NCI-H2107 treated with DMSO at 0.1 percent for 48 hours (cell line): ENCODE results near the gene LHB.
"Not testable (repeated sequence)": the region's sequence is repeated elsewhere in the genome, so short reads cannot be mapped to it uniquely, and the experiment has no call there.

Experiments
- DNase-seq: peaks from one replicate; lab custom pipeline; 2025; ENCODE audit not compliant: unreplicated experiment; lab: John Stamatoyannopoulos, UW

The LHB gene

GRCh38 chr19:49038557-49039276, 21.8 kb upstream of the LHB start:
- not testable (repeated sequence) for DNase-seq

GRCh38 chr19:49038111-49038510, 21.2 kb upstream of the LHB start:
- not testable (repeated sequence) for DNase-seq

GRCh38 chr19:49036815-49037214, 19.9 kb upstream of the LHB start, which contains the start of gene CGB1:
CGB1 (minus strand) TSS chr19:49036895; CDS start chr19:49036711, 184 bp downstream.
- not testable (repeated sequence) for DNase-seq

- not testable (repeated sequence) for DNase-seq
Observed at GRCh38 chr19:49031642-49032301, 14.9 kb upstream of the LHB start, which contains the start of gene CGB2. CGB2 (plus strand) TSS chr19:49031890; CDS start chr19:49032096, 206 bp downstream.

- DNase-seq = not testable (repeated sequence)
Observed at GRCh38 chr19:49030323-49030722, 13.4 kb upstream of the LHB start.

GRCh38 chr19:49029749-49030148, 12.9 kb upstream of the LHB start:
- not testable (repeated sequence) for DNase-seq

GRCh38 chr19:49028686-49029085, 11.8 kb upstream of the LHB start:
- not testable (repeated sequence) for DNase-seq

- DNase-seq = not testable (repeated sequence)
Observed at GRCh38 chr19:49025599-49025998, 8.7 kb upstream of the LHB start.

- DNase-seq = not testable (repeated sequence)
Observed at GRCh38 chr19:49025088-49025487, 8.2 kb upstream of the LHB start.

- DNase-seq = not testable (repeated sequence)
Observed at GRCh38 chr19:49024233-49024632, 7.3 kb upstream of the LHB start, which contains the start of gene CGB3. CGB3 (minus strand) TSS chr19:49024333; CDS start chr19:49023971, 362 bp downstream.

- DNase-seq = no peak
Observed at GRCh38 chr19:49022116-49022515, 5.2 kb upstream of the LHB start.

- no peak for DNase-seq
Observed at GRCh38 chr19:49020931-49021895, 4.3 kb upstream of the LHB start.

- DNase-seq = no peak
Observed at GRCh38 chr19:49020342-49020741, 3.5 kb upstream of the LHB start.

- peak; percentile 20 for DNase-seq
Observed at GRCh38 chr19:49019242-49019932, 2.5 kb upstream of the LHB start.

GRCh38 chr19:49018388-49019241, 1.7 kb upstream of the LHB start:
- not testable (repeated sequence) for DNase-seq

- no peak for DNase-seq
Observed at GRCh38 chr19:49017666-49018351, 918 bp upstream of the LHB start.

GRCh38 chr19:49016067-49016839, 638 bp downstream of the LHB start:
- DNase-seq = no peak

- DNase-seq = no peak
Observed at GRCh38 chr19:49014870-49015255, 2.0 kb downstream of the LHB start.
